Measurements from ENCODE around the gene SLC9A2. TPM values are rescaled to one million over a fixed set of nuclear protein-coding genes. Genes with fewer than 3 reads are reported as not detected.
A peak's percentile ranks its signal among the peaks of the same experiment; 100 is the strongest.

SLC9A2 gene
- total RNA-seq, 1 donor from 2014 or later, result 0.32 TPM

- H3K9ac ChIP-seq (ENCODE audit: low read length), result no peak overlapping the region
- no peaks in the 10 kb centered on the region for H3K9me3 Mint-ChIP-seq (ENCODE audit: unreplicated experiment)
- H3K4me3 Mint-ChIP-seq (ENCODE audit: unreplicated experiment), result peak overlapping the region; percentile 76
- peaks cover 67% of the 10 kb centered on the region for H3K27me3 Mint-ChIP-seq (ENCODE audit: low read depth, unreplicated experiment)
- no peak overlapping the region for H3K27ac Mint-ChIP-seq (ENCODE audit: unreplicated experiment)
- peaks cover 4% of the 10 kb centered on the region for H3K4me1 Mint-ChIP-seq (ENCODE audit: low read depth, unreplicated experiment)
- H4K20me1 ChIP-seq (ENCODE audit: insufficient read depth, low read length), result no peaks in the 10 kb centered on the region
- no peak for TF ChIP-seq CTCF (IDR thresholded peaks at IDR 0.05; ENCODE audit: insufficient read depth, low read depth, low read length)
- TF ChIP-seq EZH2 (IDR thresholded peaks at IDR 0.05; ENCODE audit: insufficient read depth, low read length), result no peak
- H3K27ac ChIP-seq (ENCODE audit: low read depth, low read length), result no peak overlapping the region
- peaks cover 57% of the 10 kb centered on the region for H3K27me3 ChIP-seq (ENCODE audit: insufficient read depth, low read length)
- DNase-seq (ENCODE audit: low read depth) (no peak), FAIRE-seq (no peak)
- no peaks in the 10 kb centered on the region for H3K9me3 ChIP-seq (ENCODE audit: insufficient read depth, low read depth, low read length)
- H2AFZ ChIP-seq (ENCODE audit: low read depth, low read length), result no peak overlapping the region
- H3K36me3 Mint-ChIP-seq (ENCODE audit: low read depth, unreplicated experiment), result no peaks in the 10 kb centered on the region
- H3K79me2 ChIP-seq (ENCODE audit: insufficient read depth, low read length), result no peaks in the 10 kb centered on the region
- no peaks in the 10 kb centered on the region for H3K36me3 ChIP-seq (ENCODE audit: insufficient read depth, low read length)
- peak overlapping the region; percentile 87 for H3K4me2 ChIP-seq (ENCODE audit: low read length)
- no peak overlapping the region for H3K4me3 ChIP-seq (ENCODE audit: insufficient read depth, low read depth, low read length)
- peaks cover 3% of the 10 kb centered on the region for H3K4me1 ChIP-seq (ENCODE audit: insufficient read depth, low read length)
These were observed 979 bp downstream of the SLC9A2 start for GRCh38 chr2:102620332-102620731.

GRCh38 chr2:102621630-102622029, 2.3 kb downstream of the SLC9A2 start:
- peaks cover 3% of the 10 kb centered on the region for H3K4me1 ChIP-seq (ENCODE audit: insufficient read depth, low read length)
- H3K36me3 ChIP-seq (ENCODE audit: insufficient read depth, low read length), result no peaks in the 10 kb centered on the region
- no peaks in the 10 kb centered on the region for H3K9me3 ChIP-seq (ENCODE audit: insufficient read depth, low read depth, low read length)
- DNase-seq (ENCODE audit: low read depth), result no peak
- Mint-ChIP-seq H3K27me3 (ENCODE audit: low read depth, unreplicated experiment) (peaks cover 60% of the 10 kb centered on the region), H3K36me3 (ENCODE audit: low read depth, unreplicated experiment) (no peaks in the 10 kb centered on the region), H3K4me1 (ENCODE audit: low read depth, unreplicated experiment) (peaks cover 4% of the 10 kb centered on the region), H3K9me3 (ENCODE audit: unreplicated experiment) (no peaks in the 10 kb centered on the region), H3K27ac (ENCODE audit: unreplicated experiment) (no peak overlapping the region), H3K4me3 (ENCODE audit: unreplicated experiment) (no peak overlapping the region)
- no peak overlapping the region for H3K4me3 ChIP-seq (ENCODE audit: insufficient read depth, low read depth, low read length)
- TF ChIP-seq EZH2 (IDR thresholded peaks at IDR 0.05; ENCODE audit: insufficient read depth, low read length) (no peak), CTCF (IDR thresholded peaks at IDR 0.05; ENCODE audit: insufficient read depth, low read depth, low read length) (no peak)
- peaks cover 49% of the 10 kb centered on the region for H3K27me3 ChIP-seq (ENCODE audit: insufficient read depth, low read length)
- no peak overlapping the region for H3K9ac ChIP-seq (ENCODE audit: low read length)
- FAIRE-seq, result no peak
- no peak overlapping the region for H3K27ac ChIP-seq (ENCODE audit: low read depth, low read length)
- H3K79me2 ChIP-seq (ENCODE audit: insufficient read depth, low read length), result no peaks in the 10 kb centered on the region
- H2AFZ ChIP-seq (ENCODE audit: low read depth, low read length), result no peak overlapping the region
- no peaks in the 10 kb centered on the region for H4K20me1 ChIP-seq (ENCODE audit: insufficient read depth, low read length)
- H3K4me2 ChIP-seq (ENCODE audit: low read length), result no peak overlapping the region

GRCh38 chr2:102622646-102623045, 3.3 kb downstream of the SLC9A2 start:
- no peak for FAIRE-seq
- Histone ChIP-seq H3K4me3 (ENCODE audit: insufficient read depth, low read depth, low read length) (no peak overlapping the region), H3K9ac (ENCODE audit: low read length) (no peak overlapping the region), H3K4me2 (ENCODE audit: low read length) (no peak overlapping the region), H3K4me1 (ENCODE audit: insufficient read depth, low read length) (peaks cover 3% of the 10 kb centered on the region), H4K20me1 (ENCODE audit: insufficient read depth, low read length) (no peaks in the 10 kb centered on the region), H2AFZ (ENCODE audit: low read depth, low read length) (no peak overlapping the region), H3K79me2 (ENCODE audit: insufficient read depth, low read length) (no peaks in the 10 kb centered on the region), H3K36me3 (ENCODE audit: insufficient read depth, low read length) (no peaks in the 10 kb centered on the region), H3K9me3 (ENCODE audit: insufficient read depth, low read depth, low read length) (no peaks in the 10 kb centered on the region), H3K27me3 (ENCODE audit: insufficient read depth, low read length) (peaks cover 39% of the 10 kb centered on the region), H3K27ac (ENCODE audit: low read depth, low read length) (no peak overlapping the region)
- Mint-ChIP-seq H3K27ac (ENCODE audit: unreplicated experiment) (no peak overlapping the region), H3K4me1 (ENCODE audit: low read depth, unreplicated experiment) (peaks cover 4% of the 10 kb centered on the region), H3K27me3 (ENCODE audit: low read depth, unreplicated experiment) (peaks cover 50% of the 10 kb centered on the region), H3K36me3 (ENCODE audit: low read depth, unreplicated experiment) (no peaks in the 10 kb centered on the region), H3K4me3 (ENCODE audit: unreplicated experiment) (no peak overlapping the region), H3K9me3 (ENCODE audit: unreplicated experiment) (no peaks in the 10 kb centered on the region)
- no peak for DNase-seq (ENCODE audit: low read depth)
- TF ChIP-seq CTCF (IDR thresholded peaks at IDR 0.05; ENCODE audit: insufficient read depth, low read depth, low read length) (no peak), EZH2 (IDR thresholded peaks at IDR 0.05; ENCODE audit: insufficient read depth, low read length) (no peak)
